HepG2 (cell line): Measurements from ENCODE around the gene SLC9A1.

Experiments
- BHLHE40 ChIP-seq: IDR thresholded peaks from 2 replicates; pipeline ENCODE4 v1.6.1; 2011; ENCODE audit warnings: low read length, improper control_type of control experiment
- POLR2A ChIP-seq, 2 experiments: IDR thresholded peaks; 2 replicates each; pipeline ENCODE4 v1.6.1; 2011; ENCODE audit warnings: low read depth in 2 of 2, low read length in 2 of 2, mild to moderate bottlenecking in 1 of 2, moderate library complexity in 1 of 2; ENCODE audit not compliant: insufficient read depth in 1 of 2
- TF ChIP-seq, protein P1 (sequence below): sonication (generic); formaldehyde crosslinking; IDR thresholded peaks from 2 replicates; pipeline ENCODE4 v1.8.0; 2022; ENCODE audit warnings: mild to moderate bottlenecking, missing genetic modification reagents, borderline replicate concordance
- TF ChIP-seq, protein P2 (sequence below): sonication (generic); formaldehyde crosslinking; IDR thresholded peaks from 2 replicates; pipeline ENCODE4 v1.8.1; 2023; ENCODE audit warnings: mild to moderate bottlenecking, moderate library complexity, missing genetic modification reagents

DNA sequence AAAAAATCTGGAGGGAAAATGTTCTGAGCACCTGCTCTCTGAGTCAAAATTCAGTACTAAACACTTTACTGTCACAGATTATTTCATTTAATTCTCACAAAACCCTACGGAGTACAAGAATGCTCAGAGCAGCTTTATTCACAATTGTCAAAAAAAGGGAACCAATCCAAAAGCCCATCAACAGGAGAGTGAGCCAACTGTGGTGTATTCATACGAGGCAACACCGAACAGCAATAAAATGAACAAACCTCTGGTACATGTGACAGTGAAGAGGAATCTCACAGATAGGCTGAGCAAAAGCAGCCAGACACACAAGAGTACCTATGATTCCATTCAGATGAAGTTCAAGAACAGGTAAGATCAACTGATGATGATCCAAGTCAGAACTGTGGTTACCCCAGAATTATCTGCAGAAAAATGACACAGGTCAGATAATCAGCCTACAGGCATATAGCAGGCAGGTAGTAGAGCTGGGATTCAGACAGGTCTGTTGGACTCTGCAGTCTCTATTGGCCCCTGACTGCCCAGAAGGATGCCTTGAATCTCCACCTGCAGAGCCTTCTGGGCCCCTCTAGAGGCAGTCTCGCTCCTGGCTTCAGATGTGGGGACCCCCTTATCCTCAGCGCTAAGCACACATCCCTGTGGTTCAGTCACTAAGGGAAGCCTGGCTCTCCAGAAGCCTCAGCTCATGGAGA is 19.2 kb downstream of the SLC9A1 start:
- TF ChIP-seq, protein P1, sequence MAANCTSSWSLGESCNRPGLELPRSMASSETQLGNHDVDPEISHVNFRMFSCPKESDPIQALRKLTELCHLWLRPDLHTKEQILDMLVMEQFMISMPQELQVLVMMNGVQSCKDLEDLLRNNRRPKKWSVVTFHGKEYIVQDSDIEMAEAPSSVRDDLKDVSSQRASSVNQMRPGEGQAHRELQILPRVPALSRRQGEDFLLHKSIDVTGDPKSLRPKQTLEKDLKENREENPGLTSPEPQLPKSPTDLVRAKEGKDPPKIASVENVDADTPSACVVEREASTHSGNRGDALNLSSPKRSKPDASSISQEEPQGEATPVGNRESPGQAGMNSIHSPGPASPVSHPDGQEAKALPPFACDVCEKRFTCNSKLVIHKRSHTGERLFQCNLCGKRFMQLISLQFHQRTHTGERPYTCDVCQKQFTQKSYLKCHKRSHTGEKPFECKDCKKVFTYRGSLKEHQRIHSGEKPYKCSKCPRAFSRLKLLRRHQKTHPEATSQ = no peak
- TF ChIP-seq, protein P2, sequence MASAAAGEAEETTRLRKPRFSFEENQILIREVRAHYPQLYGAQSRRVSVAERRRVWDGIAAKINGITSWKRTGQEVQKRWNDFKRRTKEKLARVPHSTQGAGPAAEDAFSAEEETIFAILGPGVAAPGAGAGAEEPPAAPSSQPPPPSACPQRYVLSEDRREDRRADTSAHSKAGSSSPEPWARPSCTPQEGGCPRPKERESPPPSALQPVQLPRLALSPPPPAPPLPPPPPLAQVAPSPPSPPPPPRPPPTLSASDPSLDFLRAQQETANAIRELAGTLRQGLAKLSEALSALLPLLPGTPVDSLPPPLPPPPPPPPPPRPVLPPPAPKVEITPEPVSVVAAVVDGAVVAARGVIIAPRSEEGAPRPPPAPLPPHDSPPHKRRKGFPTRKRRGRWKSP (CRISPR knock-in tag) = no peak
- TF ChIP-seq POLR2A (IDR thresholded peaks at IDR 0.05; ENCODE audit: insufficient read depth in 1 of 2, low read depth in 2 of 2, low read length in 2 of 2) (no peak), BHLHE40 (no peak)
